ENCODE measurements around the gene IMMP2L. TPM values are rescaled to one million over a fixed set of nuclear protein-coding genes. Genes with fewer than 3 reads are reported as not detected.

The IMMP2L gene
- polyA plus RNA-seq, 1 of the 3 experiments (the other 2 are of a cell fraction) = 10.7 TPM

- H3K27me3 ChIP-seq (ENCODE audit: insufficient read depth) = no peaks in the 10 kb centered on the region
- no peaks in the 10 kb centered on the region for H3F3A ChIP-seq (replicated peaks; ENCODE audit: insufficient read depth)
- CTCF ChIA-PET = interaction anchor here (0.6 kb wide), 1 partner anchor 168 kb away, joined by 3 read pairs; no protein-coding TSS in a partner anchor
- H3K4me2 ChIP-seq = no peak overlapping the region
- DNase-seq = no peak
- H3K4me3 ChIP-seq (ENCODE audit: low read depth in 2 of 2, low read length in 1 of 2) = no peak overlapping the region
- no peaks in the 10 kb centered on the region for H3K79me2 ChIP-seq (ENCODE audit: insufficient read depth)
- H4K20me1 ChIP-seq (ENCODE audit: insufficient read depth) = no peaks in the 10 kb centered on the region
- no peak overlapping the region for H2AFZ ChIP-seq (ENCODE audit: low read depth)
- 28% methylated on average over 5 of the region's 5 CpGs for WGBS (ENCODE audit: low lambda C conversion rate)
- H3K9me3 ChIP-seq = no peaks in the 10 kb centered on the region
- no peak overlapping the region for H3K9ac ChIP-seq
- H3K9me2 ChIP-seq = no peaks in the 10 kb centered on the region
- no peaks in the 10 kb centered on the region for H3K36me3 ChIP-seq (replicated peaks in 1 of 2; ENCODE audit: control insufficient read depth in 1 of 2, insufficient read depth in 2 of 2, low read length in 1 of 2)
- no peak for TF ChIP-seq ELF1 (IDR thresholded peaks at IDR 0.05)
- TF ChIP-seq GATA2 (CRISPR knock-in tag; IDR thresholded peaks at IDR 0.05) = no peak
- no peak for TF ChIP-seq YY1 (IDR thresholded peaks at IDR 0.05; ENCODE audit: low read depth)
- TF ChIP-seq NRF1 (IDR thresholded peaks at IDR 0.05; ENCODE audit: low read depth, low read length) = no peak
- no peak for TF ChIP-seq MXI1 (IDR thresholded peaks at IDR 0.05; ENCODE audit: low read depth, low read length)
- TF ChIP-seq MEF2A (IDR thresholded peaks at IDR 0.05; ENCODE audit: borderline replicate concordance, low read depth) = no peak
- TF ChIP-seq, protein P1, sequence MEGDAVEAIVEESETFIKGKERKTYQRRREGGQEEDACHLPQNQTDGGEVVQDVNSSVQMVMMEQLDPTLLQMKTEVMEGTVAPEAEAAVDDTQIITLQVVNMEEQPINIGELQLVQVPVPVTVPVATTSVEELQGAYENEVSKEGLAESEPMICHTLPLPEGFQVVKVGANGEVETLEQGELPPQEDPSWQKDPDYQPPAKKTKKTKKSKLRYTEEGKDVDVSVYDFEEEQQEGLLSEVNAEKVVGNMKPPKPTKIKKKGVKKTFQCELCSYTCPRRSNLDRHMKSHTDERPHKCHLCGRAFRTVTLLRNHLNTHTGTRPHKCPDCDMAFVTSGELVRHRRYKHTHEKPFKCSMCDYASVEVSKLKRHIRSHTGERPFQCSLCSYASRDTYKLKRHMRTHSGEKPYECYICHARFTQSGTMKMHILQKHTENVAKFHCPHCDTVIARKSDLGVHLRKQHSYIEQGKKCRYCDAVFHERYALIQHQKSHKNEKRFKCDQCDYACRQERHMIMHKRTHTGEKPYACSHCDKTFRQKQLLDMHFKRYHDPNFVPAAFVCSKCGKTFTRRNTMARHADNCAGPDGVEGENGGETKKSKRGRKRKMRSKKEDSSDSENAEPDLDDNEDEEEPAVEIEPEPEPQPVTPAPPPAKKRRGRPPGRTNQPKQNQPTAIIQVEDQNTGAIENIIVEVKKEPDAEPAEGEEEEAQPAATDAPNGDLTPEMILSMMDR (IDR thresholded peaks at IDR 0.05) = no peak
- TF ChIP-seq, protein P2, sequence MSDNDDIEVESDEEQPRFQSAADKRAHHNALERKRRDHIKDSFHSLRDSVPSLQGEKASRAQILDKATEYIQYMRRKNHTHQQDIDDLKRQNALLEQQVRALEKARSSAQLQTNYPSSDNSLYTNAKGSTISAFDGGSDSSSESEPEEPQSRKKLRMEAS (IDR thresholded peaks at IDR 0.05; ENCODE audit: low read depth) = no peak
- TF ChIP-seq, protein P3, sequence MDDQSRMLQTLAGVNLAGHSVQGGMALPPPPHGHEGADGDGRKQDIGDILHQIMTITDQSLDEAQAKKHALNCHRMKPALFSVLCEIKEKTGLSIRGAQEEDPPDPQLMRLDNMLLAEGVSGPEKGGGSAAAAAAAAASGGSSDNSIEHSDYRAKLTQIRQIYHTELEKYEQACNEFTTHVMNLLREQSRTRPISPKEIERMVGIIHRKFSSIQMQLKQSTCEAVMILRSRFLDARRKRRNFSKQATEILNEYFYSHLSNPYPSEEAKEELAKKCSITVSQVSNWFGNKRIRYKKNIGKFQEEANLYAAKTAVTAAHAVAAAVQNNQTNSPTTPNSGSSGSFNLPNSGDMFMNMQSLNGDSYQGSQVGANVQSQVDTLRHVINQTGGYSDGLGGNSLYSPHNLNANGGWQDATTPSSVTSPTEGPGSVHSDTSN (IDR thresholded peaks at IDR 0.05) = no peak
- no peak for TF ChIP-seq TCF12 (IDR thresholded peaks at IDR 0.05)
- no peak for TF ChIP-seq SMC3 (IDR thresholded peaks at IDR 0.05; ENCODE audit: low read depth, low read length)
- TF ChIP-seq, protein P4, sequence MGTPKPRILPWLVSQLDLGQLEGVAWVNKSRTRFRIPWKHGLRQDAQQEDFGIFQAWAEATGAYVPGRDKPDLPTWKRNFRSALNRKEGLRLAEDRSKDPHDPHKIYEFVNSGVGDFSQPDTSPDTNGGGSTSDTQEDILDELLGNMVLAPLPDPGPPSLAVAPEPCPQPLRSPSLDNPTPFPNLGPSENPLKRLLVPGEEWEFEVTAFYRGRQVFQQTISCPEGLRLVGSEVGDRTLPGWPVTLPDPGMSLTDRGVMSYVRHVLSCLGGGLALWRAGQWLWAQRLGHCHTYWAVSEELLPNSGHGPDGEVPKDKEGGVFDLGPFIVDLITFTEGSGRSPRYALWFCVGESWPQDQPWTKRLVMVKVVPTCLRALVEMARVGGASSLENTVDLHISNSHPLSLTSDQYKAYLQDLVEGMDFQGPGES (IDR thresholded peaks at IDR 0.05; ENCODE audit: low read depth, low read length) = no peak
- H3K4me1 ChIP-seq (ENCODE audit: control insufficient read depth in 1 of 2, insufficient read depth in 2 of 2, low read depth in 1 of 2, low read length in 1 of 2) = no peaks in the 10 kb centered on the region
- POLR2A ChIA-PET = no interaction called here
- H3K27ac ChIP-seq (ENCODE audit: low read depth in 2 of 2, low read length in 1 of 2) = no peak overlapping the region
Observed at GRCh38 chr7:110677405-110677804, 884.9 kb downstream of the IMMP2L start.

GRCh38 chr7:110676785-110677184 is 885.5 kb downstream of the IMMP2L start:
- no peak overlapping the region for H3K9ac ChIP-seq
- H3K9me3 ChIP-seq = no peaks in the 10 kb centered on the region
- H3K36me3 ChIP-seq (replicated peaks in 1 of 2; ENCODE audit: control insufficient read depth in 1 of 2, insufficient read depth in 2 of 2, low read length in 1 of 2) = no peaks in the 10 kb centered on the region
- no peak overlapping the region for H3K27ac ChIP-seq (ENCODE audit: low read depth in 2 of 2, low read length in 1 of 2)
- H4K20me1 ChIP-seq (ENCODE audit: insufficient read depth) = no peaks in the 10 kb centered on the region
- 77% methylated on average over 2 of the region's 2 CpGs for WGBS (ENCODE audit: low lambda C conversion rate)
- DNase-seq = no peak
- H3K27me3 ChIP-seq (ENCODE audit: insufficient read depth) = no peaks in the 10 kb centered on the region
- H3K4me2 ChIP-seq = no peak overlapping the region
- H3F3A ChIP-seq (replicated peaks; ENCODE audit: insufficient read depth) = no peaks in the 10 kb centered on the region
- H2AFZ ChIP-seq (ENCODE audit: low read depth) = no peak overlapping the region
- H3K4me1 ChIP-seq (ENCODE audit: control insufficient read depth in 1 of 2, insufficient read depth in 2 of 2, low read depth in 1 of 2, low read length in 1 of 2) = no peaks in the 10 kb centered on the region
- no peaks in the 10 kb centered on the region for H3K9me2 ChIP-seq
- CTCF ChIA-PET = interaction anchor here (0.8 to 1.0 kb wide), 2 partner anchors 12 to 47 kb away, joined by 3 to 4 read pairs; no protein-coding TSS in a partner anchor
- POLR2A ChIA-PET = no interaction called here
- no peaks in the 10 kb centered on the region for H3K79me2 ChIP-seq (ENCODE audit: insufficient read depth)
- no peak overlapping the region for H3K4me3 ChIP-seq (ENCODE audit: low read depth in 2 of 2, low read length in 1 of 2)
- TF ChIP-seq, protein P3 (IDR thresholded peaks at IDR 0.05) = no peak
- TF ChIP-seq RAD21 (IDR thresholded peaks at IDR 0.05; ENCODE audit: low read length) = no peak
- TF ChIP-seq, protein P2 (IDR thresholded peaks at IDR 0.05; ENCODE audit: low read depth) = no peak
- no peak for TF ChIP-seq FOXM1 (IDR thresholded peaks at IDR 0.05; ENCODE audit: low read depth)
- TF ChIP-seq RCOR1 (IDR thresholded peaks at IDR 0.05; ENCODE audit: low read length) = no peak
- no peak for TF ChIP-seq RXRA (IDR thresholded peaks at IDR 0.05; ENCODE audit: borderline replicate concordance, low read depth)
- no peak for TF ChIP-seq CHD2 (IDR thresholded peaks at IDR 0.05; ENCODE audit: low read length, partially characterized antibody)
- TF ChIP-seq TCF12 (IDR thresholded peaks at IDR 0.05) = no peak
- no peak for TF ChIP-seq EP300 (IDR thresholded peaks at IDR 0.05; ENCODE audit: borderline replicate concordance in 1 of 2, low read depth in 1 of 2, low read length in 1 of 2)
- TF ChIP-seq RFX5 (IDR thresholded peaks at IDR 0.05; ENCODE audit: low read length) = no peak
- no peak for TF ChIP-seq TAF1 (IDR thresholded peaks at IDR 0.05; ENCODE audit: borderline replicate concordance, low read depth, low read length)
- TF ChIP-seq JUND (IDR thresholded peaks at IDR 0.05) = no peak
- no peak for TF ChIP-seq MXI1 (IDR thresholded peaks at IDR 0.05; ENCODE audit: low read depth, low read length)
- TF ChIP-seq MEF2A (IDR thresholded peaks at IDR 0.05; ENCODE audit: borderline replicate concordance, low read depth) = no peak
- no peak for TF ChIP-seq GABPA (IDR thresholded peaks at IDR 0.05; ENCODE audit: low read depth)
- no peak for TF ChIP-seq FOSL2 (IDR thresholded peaks at IDR 0.05; ENCODE audit: borderline replicate concordance, low read depth)
- TF ChIP-seq POLR2AphosphoS5 (IDR thresholded peaks at IDR 0.05; ENCODE audit: low read depth, low read length) = no peak

Measured in SK-N-SH (cell line).